ENCODE results near the gene FAM222A. TPM values are rescaled to one million over a fixed set of nuclear protein-coding genes. Genes with fewer than 3 reads are reported as not detected.

FAM222A gene
- total and polyA plus RNA-seq, 2 of the 8 experiments (the other 6 are each of a cell fraction or from before 2014, with no cell fraction given), result 0.94 to 1.1 TPM

GRCh38 chr12:109724321-109724892 is 10.8 kb downstream of the FAM222A start:
- H4K5ac ChIP-seq (ENCODE audit: insufficient read length, low read depth, low read length), result no peak overlapping the region
- no peaks in the 10 kb centered on the region for H3K9me3 ChIP-seq (ENCODE audit: insufficient read depth in 2 of 2, low read depth in 1 of 2, low read length in 1 of 2)
- no peak overlapping the region for H4K91ac ChIP-seq (replicated peaks; ENCODE audit: insufficient read length, low read length)
- H4K20me1 ChIP-seq (replicated peaks in 1 of 2; ENCODE audit: control insufficient read depth in 1 of 2, insufficient read depth in 2 of 2, low read length in 2 of 2), result peaks cover 0 to 2% of the 10 kb centered on the region in 2 experiments
- no peak overlapping the region for H2AK5ac ChIP-seq (ENCODE audit: low read depth, low read length)
- H3K14ac ChIP-seq (ENCODE audit: insufficient read length), result no peak overlapping the region
- no peak overlapping the region for H3K27ac ChIP-seq (ENCODE audit: low read depth, low read length)
- H3K23me2 ChIP-seq (ENCODE audit: low read depth, low read length), result no peaks in the 10 kb centered on the region
- no peak for FAIRE-seq
- H3K18ac ChIP-seq (ENCODE audit: extremely low read depth, low read length), result no peak overlapping the region
- H3K9ac ChIP-seq (replicated peaks in 1 of 4; ENCODE audit: extremely low read depth in 1 of 4, low read depth in 3 of 4, low read length in 3 of 4), result no peak overlapping the region; a peak in 1 of 7 replicates
- no peak overlapping the region for H2BK12ac ChIP-seq (ENCODE audit: low read depth, low read length)
- no peaks in the 10 kb centered on the region for H3K79me2 ChIP-seq (ENCODE audit: control insufficient read depth in 1 of 2, insufficient read depth in 2 of 2, low read length in 2 of 2)
- DNase-seq (ENCODE audit: low read depth in 1 of 2, low spot score in 2 of 2), result no peak
- H4K8ac ChIP-seq (ENCODE audit: extremely low read depth, insufficient read depth, low read length), result no peak overlapping the region; the same call in 1 of the 2 replicates
- no peak overlapping the region for H3K4me2 ChIP-seq (ENCODE audit: insufficient read depth in 1 of 2, low read depth in 2 of 2, low read length in 2 of 2)
- H3K79me1 ChIP-seq (ENCODE audit: low read depth, low read length), result no peaks in the 10 kb centered on the region
- peaks cover 0 to 12% (median 3%) of the 10 kb centered on the region in 4 experiments; a peak in 6 of 7 replicates for H3K4me1 ChIP-seq (replicated peaks in 1 of 4; ENCODE audit: control insufficient read depth in 3 of 4, insufficient read depth in 4 of 4, low read length in 3 of 4)
- no peaks in the 10 kb centered on the region for H3K36me3 ChIP-seq (ENCODE audit: control insufficient read depth in 2 of 4, insufficient read depth in 4 of 4, low read length in 3 of 4)
- H3K4ac ChIP-seq (replicated peaks; ENCODE audit: insufficient read length, low read depth, low read length), result no peak overlapping the region
- H2BK20ac ChIP-seq (ENCODE audit: low read length), result no peak overlapping the region
- CTCF ChIA-PET (ENCODE audit: partially characterized antibody), result interaction anchor here (0.6 to 3.6 kb wide), 11 partner anchors 11 to 205 kb away, joined by 3 to 12 read pairs (median 4); no protein-coding TSS in a partner anchor
- 88% methylated on average over 14 of the region's 14 CpGs; no CpG with 5 or more reads in 1 of the 2 experiments for WGBS, 2 experiments (ENCODE audit: extremely low coverage in 1 of 2, insufficient coverage in 1 of 2, insufficient read length in 1 of 2, insufficient replicate concordance in 2 of 2, low coverage in 1 of 2, low lambda C conversion rate in 2 of 2, missing lambda C conversion rate in 1 of 2)
- H2BK15ac ChIP-seq (ENCODE audit: low read length), result no peak overlapping the region
- H3K27me3 ChIP-seq (replicated peaks in 1 of 4; ENCODE audit: control insufficient read depth in 3 of 4, extremely low read depth in 1 of 4, insufficient read depth in 3 of 4, low read length in 3 of 4), result no peaks in the 10 kb centered on the region; a peak in 1 of 7 replicates
- no peak overlapping the region for H3K23ac ChIP-seq (ENCODE audit: insufficient read length)
- H3K4me3 ChIP-seq (ENCODE audit: extremely low read depth in 1 of 4, insufficient read depth in 2 of 4, low read depth in 3 of 4, low read length in 4 of 4), result no peak overlapping the region
- H2BK5ac ChIP-seq (ENCODE audit: low read depth, low read length), result no peak overlapping the region
- H2AFZ ChIP-seq (ENCODE audit: low read length), result no peak overlapping the region
- H2BK120ac ChIP-seq (replicated peaks; ENCODE audit: low read depth, low read length), result no peak overlapping the region
- POLR2A ChIA-PET (ENCODE audit: partially characterized antibody), result interaction anchor here (1.2 to 2.9 kb wide), 2 partner anchors 10 to 127 kb away, joined by 3 to 9 read pairs; no protein-coding TSS in a partner anchor
- no peak overlapping the region for H3K56ac ChIP-seq (replicated peaks; ENCODE audit: insufficient read length, low read depth, low read length)
- no peak for TF ChIP-seq RXRA (IDR thresholded peaks at IDR 0.05; ENCODE audit: insufficient read depth, low read depth, low read length)
- no peak for TF ChIP-seq HDAC2 (IDR thresholded peaks at IDR 0.05; ENCODE audit: borderline replicate concordance in 1 of 2, low read depth in 2 of 2, low read length in 2 of 2)
- TF ChIP-seq EGR1 (IDR thresholded peaks at IDR 0.05; ENCODE audit: borderline replicate concordance, low read depth, low read length), result no peak
- no peak for TF ChIP-seq KDM1A (IDR thresholded peaks at IDR 0.05; ENCODE audit: borderline replicate concordance, low read length)
- no peak for TF ChIP-seq SRF (IDR thresholded peaks at IDR 0.05; ENCODE audit: low read depth, low read length)
- TF ChIP-seq TBP (IDR thresholded peaks at IDR 0.05; ENCODE audit: low read depth, low read length), result no peak
- no peak for TF ChIP-seq CTCF (IDR thresholded peaks at IDR 0.05; ENCODE audit: control extremely low read depth in 1 of 3, insufficient read depth in 1 of 3, low read depth in 1 of 3, low read length in 3 of 3)
- TF ChIP-seq POLR2A (IDR thresholded peaks at IDR 0.05; ENCODE audit: control extremely low read depth in 1 of 2, low read depth in 2 of 2, low read length in 2 of 2), result no peak
- no peak for TF ChIP-seq SP1 (IDR thresholded peaks at IDR 0.05; ENCODE audit: low read depth, low read length)
- no peak for TF ChIP-seq TEAD4 (IDR thresholded peaks at IDR 0.05; ENCODE audit: low read depth, low read length)
- TF ChIP-seq BACH1 (IDR thresholded peaks at IDR 0.05; ENCODE audit: low read length), result no peak
